GM18505 (cell line): ENCODE data around the gene PPP1CA.

Experiments used
- ATAC-seq: cut with Tn5 transposase; IDR thresholded peaks from one replicate; pipeline ENCODE4 v1.9.1; 2021; ENCODE audit not compliant: unreplicated experiment
- POLR2A ChIP-seq: IDR thresholded peaks from 4 replicates; pipeline ENCODE4 v1.6.1; 2011; ENCODE audit warnings: borderline replicate concordance; ENCODE audit not compliant: insufficient read depth, insufficient read length; ENCODE audit errors: extremely low read depth

Gene PPP1CA

DNA sequence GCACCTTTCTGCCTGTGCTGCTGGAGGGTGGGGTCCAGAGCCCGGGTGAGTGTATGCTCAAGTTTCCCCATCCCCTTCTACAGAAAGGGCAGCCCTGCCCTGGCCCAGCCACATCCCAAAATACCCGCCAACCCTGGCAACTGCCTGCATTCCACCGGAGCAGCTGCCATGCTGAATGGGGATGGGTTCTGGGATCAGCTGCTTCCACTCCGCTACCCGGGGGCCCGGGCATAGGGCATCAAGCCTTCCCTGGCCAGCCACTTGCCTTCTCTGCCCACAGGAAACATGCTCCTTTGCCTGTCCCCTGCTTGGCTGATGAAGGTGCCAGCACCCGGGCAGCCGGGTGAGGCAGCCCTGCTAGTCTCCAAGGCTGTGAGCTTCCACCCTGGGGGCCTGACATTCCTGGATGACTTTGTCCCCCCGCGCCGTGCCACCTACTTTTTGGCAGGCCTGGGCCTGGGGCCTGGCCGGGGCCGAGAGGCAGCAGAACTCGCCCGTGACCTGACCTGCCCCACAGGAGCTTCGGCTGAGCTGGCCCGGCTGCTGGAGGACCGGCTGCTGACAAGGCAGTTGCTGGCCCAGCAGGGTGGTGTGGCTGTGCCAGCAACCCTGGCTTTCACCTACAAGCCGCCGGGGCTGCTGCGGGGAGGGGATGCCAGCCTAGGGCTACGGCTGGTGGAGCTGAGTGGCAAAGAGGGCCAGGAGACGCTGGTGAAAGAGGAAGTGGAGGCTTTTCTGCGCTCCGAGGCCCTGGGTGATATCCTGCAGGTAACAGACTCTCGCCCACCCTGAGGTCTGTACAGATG lies 17.0 kb upstream of the PPP1CA start:
- ATAC-seq, result no peak
- TF ChIP-seq POLR2A, result no peak

DNA sequence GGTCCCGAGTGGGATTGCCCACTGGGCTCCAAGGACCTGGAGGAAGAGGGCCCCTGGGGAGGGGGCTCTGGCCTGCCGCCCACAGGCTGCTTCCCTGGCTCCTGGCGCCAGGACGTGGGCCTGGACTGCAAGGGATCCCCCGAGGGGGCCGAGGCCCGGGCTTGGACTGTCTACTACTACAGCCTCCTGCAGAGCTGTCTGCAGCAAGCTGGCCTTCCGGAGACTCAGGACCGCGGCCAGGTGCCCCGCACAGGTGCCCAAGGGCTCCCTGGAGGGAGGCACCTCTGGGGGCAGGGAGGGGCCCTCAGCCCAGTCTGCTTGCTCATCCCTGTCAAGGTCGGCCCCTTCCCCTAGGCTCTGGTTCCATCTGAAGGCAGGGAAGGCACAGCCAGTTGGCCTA lies 15.8 kb upstream of the PPP1CA start:
- ATAC-seq, result no peak
- TF ChIP-seq POLR2A, result no peak

DNA sequence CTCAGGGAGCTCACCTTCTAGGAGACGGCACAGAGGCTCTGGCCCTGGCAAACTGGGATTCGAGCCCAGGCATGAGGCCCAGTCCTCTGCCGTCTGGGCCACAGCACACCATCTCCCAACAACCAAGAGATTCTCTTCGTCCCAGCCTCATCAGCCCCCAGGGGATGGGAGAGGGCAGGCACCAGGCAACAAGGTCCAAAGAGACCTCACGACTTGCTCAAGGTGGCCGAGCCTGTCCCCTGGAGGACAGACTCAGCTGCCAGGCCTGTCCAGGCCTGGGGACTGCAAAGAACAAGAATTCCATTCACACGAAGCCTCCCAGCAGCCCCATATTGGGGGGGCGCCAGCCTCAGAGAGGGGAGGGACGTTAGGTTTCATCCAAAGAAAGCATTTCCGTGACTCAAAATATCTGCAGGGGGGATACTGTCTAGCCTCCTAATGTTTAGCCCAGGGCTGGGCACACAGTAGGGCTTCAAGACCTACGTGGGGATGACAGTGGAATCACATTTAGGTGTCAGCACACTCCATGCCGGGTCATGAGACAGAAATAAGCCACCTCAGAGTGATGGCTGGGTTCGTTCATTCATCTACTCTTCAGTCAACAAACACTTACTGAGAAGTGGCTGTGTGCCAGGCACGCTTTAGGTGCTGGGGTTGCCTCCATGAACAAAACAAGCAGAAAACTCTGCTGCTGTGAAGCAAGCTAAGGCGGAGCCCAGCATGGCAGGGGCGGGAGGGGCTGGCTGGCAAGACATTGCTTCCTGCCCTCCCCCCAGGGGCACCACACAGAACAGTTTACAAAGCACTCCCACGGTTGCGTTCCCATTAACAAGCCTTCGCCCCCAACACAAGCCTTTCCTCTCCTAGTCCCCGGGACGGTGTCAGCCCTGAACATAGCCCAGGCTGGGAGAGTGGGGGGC lies 15.0 kb upstream of the PPP1CA start:
- ATAC-seq, result no peak
- TF ChIP-seq POLR2A, result no peak

DNA sequence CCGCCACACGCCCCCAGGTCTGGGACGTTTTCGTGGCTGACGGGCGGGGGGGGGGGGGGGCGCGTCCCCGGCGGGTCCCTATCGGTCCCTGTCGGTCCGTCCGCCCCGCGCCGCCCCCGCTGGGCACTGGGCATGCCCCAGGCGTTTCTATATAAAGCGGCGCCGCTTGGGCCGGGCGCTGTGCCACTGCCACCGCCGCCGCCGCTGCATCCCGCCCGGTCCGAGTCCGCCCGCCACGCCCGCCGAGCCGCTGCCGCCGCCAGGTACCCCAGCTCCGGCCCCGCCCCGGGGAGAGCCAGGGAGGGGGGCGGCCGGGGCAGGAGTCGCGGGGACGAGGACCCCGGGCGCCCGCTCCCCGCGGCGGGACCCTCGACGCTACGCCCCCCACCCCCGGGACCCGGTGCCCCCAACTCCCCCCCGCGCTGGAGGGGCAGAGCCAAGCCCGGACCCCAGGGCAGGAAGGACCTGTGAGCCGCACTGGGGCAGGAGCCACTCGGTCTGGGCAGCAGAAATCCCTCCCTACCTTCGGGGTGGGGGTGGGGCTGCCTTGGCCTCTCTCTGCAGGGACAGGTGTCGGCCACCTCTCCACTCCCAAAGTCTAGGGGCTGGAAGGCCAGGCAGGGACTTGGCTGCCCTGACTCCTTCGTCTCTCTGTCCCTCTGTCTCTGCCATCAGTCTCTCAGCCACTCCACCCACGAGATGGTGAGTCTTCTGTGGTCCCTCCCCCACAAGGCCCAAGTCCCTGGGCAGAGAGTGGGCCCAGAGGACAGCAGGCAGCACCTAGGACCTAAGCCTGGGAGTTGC lies 14.0 kb upstream of the PPP1CA start, which contains the start of gene CARNS1:
Gene CARNS1, plus strand, starts transcription at position 178 of the 804 bp plus-strand sequence. Its CDS starts 522 bp downstream, at position 700.
- TF ChIP-seq POLR2A, result no peak

DNA sequence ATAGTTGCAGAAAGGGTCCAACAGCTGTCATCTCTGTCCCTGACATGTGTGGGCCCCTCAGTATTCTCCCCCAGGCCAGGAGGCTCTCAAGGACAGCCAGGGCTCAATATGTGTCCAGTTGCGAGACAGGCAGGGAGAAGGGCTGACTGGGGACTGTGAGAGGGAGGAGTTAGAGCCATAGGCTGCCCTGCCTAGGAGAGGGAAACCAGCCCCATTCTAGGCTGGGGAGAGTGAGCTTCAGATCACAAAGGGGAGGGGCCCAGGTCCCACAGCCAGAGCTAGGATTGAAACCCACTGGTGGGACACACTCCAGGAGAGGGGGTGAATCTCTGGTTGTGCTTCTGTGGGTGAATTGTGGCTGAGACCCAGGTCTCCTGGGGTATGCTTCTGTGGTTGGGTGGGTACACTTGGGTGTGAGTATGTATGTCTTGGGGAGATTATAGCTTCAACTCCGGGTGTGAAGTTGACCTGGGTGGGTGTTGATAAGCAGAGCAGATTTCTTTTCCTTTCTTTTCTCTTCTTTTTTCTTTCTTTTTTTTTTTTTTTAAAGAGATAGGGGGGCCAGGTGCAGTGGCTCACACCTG lies 11.7 kb upstream of the PPP1CA start:
- no peak for TF ChIP-seq POLR2A
- no peak for ATAC-seq

More for the DNA sequence above, 14.0 kb upstream of the PPP1CA start, which contains the start of gene CARNS1:
- no peak for ATAC-seq

DNA sequence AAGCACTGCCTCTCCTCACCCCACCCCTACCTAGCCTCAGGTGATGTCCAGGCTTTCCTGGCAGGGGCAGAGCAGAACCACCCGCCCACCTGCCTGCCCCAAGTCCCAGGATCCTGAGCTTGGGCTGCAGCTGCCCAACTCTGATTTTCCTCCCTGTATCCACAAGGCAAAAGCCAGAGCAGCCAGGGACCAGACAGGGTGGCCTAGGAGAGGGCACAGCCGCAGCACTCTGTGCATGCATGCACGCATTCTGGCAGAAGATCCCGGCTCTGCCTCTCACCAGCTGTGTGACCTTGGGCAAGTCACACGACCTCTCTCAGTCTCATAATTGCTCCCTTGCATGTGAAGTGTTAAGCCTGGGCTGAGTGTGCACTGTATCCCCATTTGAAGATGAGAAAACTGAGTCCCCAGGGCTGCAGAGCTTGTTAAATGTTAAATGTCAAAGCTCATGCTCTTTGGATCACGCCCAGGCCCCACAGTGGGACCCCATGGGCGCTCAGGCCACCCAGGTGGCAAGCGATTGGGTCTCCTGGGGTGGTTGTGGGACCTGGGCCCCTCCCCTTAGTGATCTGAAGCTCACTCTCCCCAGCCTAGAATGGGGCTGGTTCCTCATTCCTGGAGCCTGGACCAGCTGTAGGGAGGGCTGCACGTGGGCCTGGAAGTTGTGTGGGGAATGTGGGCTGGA lies 11.0 kb upstream of the PPP1CA start:
- ATAC-seq, result no peak
- TF ChIP-seq POLR2A, result no peak

DNA sequence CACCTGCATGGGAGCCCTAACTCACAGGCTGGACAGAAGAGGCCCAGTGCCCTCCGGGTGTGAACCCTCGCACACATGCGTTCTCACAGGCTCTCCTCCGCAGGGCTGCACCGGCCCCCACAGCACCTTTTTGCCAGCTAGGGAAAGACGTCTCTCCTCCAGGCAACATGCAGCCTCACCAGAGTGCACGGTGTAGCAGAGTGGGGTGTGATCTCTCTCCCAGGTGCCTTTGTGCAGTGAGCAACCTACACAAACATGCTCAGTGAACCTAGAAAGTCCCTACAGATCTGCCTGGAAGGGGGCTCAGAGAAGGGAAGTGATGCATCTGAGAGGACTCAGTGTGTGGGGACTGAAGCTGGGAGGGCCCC lies 10.1 kb upstream of the PPP1CA start:
- no peak for TF ChIP-seq POLR2A

DNA sequence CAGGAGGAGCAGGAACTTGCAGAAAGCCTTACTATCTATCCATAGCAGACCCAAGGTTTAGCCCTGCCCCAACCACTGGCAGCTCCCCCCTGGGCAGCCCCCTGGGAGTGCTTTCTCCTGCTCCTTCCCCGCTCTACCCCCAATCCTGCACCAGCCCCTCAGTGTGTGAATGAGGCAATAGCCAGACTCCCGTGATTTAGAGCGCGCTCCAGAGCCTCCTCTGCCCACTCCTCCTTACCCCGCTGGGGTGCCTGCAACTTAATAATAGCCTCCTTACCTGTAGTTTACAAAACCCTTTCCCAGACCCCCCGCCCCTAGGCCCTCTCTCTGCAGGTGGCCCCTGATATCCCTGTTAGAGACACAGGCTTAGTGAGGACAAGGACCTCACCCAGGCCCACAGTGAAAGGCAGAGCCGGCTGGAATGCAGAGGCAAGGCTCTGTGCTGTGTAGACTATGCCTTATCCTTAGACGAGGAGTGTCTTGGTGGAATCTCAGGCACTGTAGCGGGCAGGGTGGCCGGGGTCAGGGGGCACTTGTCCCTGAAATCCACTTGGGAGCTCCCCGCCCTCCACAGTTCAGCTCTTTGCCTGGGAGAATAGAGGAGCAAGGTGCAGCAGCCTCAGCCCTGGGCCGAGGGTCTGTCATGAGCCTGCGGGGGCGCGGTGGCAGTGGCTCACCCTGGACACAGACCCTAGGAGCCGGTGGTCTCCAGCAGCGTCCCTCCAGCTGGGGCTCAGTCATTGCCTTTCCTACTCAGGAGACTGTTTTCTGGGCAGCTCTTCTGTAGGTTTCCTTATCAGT lies 9.5 kb upstream of the PPP1CA start:
- ATAC-seq, result no peak
- peak; percentile 32 for TF ChIP-seq POLR2A

More for the DNA sequence above, 10.1 kb upstream of the PPP1CA start:
- ATAC-seq, result no peak

DNA sequence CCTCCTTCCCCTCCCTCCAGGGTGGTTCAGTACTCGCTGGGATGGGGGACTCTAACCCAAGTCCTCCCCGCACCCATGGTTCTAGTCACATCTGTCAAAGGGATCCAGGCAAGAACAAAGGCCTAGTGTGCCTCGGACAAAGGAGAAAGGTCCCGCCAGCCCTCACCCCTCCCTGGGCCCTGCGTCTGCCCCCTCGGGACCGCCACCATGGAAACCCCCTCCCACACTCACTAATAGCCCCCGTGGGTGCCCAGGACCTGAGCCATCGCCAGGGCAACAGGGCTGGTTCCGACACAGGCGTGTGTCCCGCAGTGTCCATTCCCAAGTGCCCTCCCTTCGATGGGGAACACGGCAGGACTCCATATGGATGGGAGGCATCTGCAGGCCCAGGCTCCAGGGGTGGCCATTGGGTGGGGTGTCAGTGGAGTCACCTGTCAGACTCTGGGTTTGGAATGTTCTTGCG lies 8.7 kb upstream of the PPP1CA start:
- ATAC-seq, result no peak
- peak; percentile 30 for TF ChIP-seq POLR2A

DNA sequence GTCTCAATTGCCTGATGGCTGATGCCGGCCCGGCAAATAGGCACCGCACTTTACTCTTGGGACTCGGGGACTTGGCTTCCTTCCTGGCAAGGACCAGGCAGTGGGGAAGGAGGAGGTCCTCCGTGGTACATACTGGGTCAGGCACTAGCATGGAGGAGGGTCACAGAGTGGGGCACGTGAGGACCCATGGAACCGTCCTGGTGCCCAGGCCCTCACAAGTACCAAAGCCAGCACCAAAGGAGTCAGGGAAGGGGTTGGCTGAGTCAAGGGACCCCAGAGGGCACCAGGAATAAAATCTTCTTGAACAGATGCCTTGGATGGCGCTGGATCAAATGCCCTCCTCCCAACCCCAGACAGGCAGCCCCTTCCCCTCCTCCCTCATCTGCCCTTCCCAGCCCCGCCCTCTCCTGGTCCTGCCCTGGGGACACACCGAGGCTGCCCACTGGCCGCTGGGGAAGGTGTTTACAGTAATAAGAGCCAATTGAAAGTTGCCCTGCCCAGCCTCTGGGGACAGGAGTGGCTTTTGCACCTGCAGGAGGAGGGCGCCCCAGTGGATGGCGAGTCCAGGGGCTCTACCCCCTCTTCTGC lies 8.2 kb upstream of the PPP1CA start:
- no peak for TF ChIP-seq POLR2A
- ATAC-seq, result no peak

DNA sequence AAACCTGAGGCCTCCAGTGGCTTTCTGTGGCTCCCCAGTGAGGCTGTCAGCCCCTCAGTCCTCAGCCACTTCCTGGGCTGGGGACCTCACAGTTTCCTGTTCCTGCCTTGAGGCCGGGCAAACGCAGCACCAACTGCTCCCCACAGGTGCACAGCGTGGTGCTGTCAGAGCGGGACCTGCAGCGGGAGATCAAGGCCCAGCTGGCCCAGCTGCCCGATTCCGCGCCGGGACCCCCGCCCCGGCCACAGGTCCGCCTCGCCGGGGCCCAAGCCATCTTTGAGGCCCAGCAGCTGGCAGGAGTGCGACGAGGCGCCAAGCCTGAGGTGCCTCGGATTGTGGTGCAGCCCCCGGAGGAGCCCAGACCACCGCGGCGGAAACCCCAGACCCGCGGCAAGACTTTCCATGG lies 7.6 kb upstream of the PPP1CA start:
- peak; percentile 65 for TF ChIP-seq POLR2A
- no peak for ATAC-seq
